HUES6 (cell line): Measurements from ENCODE around the gene RTN4IP1.
"Not testable (repeated sequence)": the region's sequence is repeated elsewhere in the genome, so short reads cannot be mapped to it uniquely, and the experiment has no call there.

Experiments
- H3K27ac ChIP-seq: 2 replicates; pipeline ENCODE4 v1.7.0; 2013; ENCODE audit warnings: low read depth, mild to moderate bottlenecking, low read length, inconsistent platforms
- H3K27me3 ChIP-seq: 2 replicates; pipeline ENCODE4 v1.6.1; 2013; ENCODE audit warnings: low read length; ENCODE audit not compliant: control insufficient read depth, insufficient read depth
- H3K36me3 ChIP-seq: 2 replicates; pipeline ENCODE4 v1.6.1; 2013; ENCODE audit warnings: low read length; ENCODE audit not compliant: control insufficient read depth, insufficient read depth
- H3K4me1 ChIP-seq: 2 replicates; pipeline ENCODE4 v1.6.1; 2013; ENCODE audit warnings: low read length; ENCODE audit not compliant: control insufficient read depth, insufficient read depth
- H3K4me3 ChIP-seq: 2 replicates; pipeline ENCODE4 v1.5.1; 2013; ENCODE audit warnings: low read depth, low read length
- H3K9ac ChIP-seq: one replicate; pipeline ENCODE4 v1.6.1; 2013; ENCODE audit warnings: mild to moderate bottlenecking, low read length
- H3K9me3 ChIP-seq: 2 replicates; pipeline ENCODE4 v1.6.1; 2013; ENCODE audit warnings: low read depth, low read length; ENCODE audit not compliant: control insufficient read depth, insufficient read depth

The RTN4IP1 gene

DNA sequence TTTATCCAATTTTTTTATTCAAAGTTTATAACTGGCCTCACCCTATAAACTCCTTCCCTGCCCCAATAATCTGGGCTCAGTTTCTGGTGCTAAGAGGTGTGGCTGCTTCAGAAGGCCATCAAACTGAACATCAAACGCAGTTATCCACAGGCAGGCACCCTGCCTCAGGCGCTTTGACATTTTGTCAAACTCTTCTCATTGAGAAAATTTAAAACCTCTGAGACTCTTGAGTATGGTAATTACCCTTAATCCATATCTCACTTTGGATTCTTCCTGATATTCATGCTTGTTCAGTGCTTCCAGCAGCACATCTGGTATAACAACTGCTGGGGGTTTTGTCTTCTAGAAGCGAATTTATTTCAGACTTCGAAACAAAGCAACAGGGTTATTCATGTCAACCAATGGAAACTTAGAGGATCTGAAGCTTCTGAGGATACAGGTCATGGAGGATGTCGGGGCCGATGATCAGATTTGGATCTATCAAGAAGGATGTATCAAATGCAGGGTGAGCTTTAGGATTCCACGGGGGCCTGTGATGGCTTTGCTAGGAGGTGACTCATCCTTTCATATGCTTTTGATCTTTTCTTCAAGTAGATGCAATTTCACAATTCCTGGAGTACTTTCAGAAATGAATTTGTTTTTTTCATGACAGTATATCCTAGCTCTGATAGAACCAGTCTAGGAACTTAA lies 68.2 kb downstream of the RTN4IP1 start:
- H3K4me1 ChIP-seq = peaks cover 8% of the 10 kb centered on the region
- H3K9me3 ChIP-seq = no peaks in the 10 kb centered on the region
- H3K27ac ChIP-seq = no peak overlapping the region
- no peak overlapping the region for H3K4me3 ChIP-seq
- no peaks in the 10 kb centered on the region for H3K27me3 ChIP-seq
- H3K36me3 ChIP-seq = no peaks in the 10 kb centered on the region
- H3K9ac ChIP-seq = no peak overlapping the region

- not testable (repeated sequence) for H3K4me1 ChIP-seq, H3K4me3 ChIP-seq, H3K36me3 ChIP-seq, H3K27ac ChIP-seq, H3K27me3 ChIP-seq, H3K9ac ChIP-seq, H3K9me3 ChIP-seq
These were observed 69.6 kb downstream of the RTN4IP1 start for GRCh38 chr6:106559659-106560058.

DNA sequence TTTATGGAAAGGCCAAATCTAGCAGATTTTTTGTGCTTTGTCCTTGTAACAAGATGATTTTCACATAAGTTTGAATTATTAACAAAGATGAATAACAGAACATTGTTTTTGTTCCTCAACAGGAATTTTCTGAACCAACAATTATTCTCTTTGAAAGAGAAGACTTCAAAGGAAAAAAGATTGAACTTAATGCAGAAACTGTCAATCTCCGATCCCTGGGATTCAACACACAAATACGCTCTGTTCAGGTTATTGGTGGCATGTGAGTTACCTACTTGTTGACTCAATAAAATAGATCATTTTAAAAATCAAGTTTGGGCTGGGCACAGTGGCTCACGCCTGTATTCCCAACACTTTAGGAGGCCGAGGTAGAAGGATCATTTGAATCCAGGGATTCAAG lies 70.9 kb downstream of the RTN4IP1 start:
- H3K36me3 ChIP-seq = no peaks in the 10 kb centered on the region

DNA sequence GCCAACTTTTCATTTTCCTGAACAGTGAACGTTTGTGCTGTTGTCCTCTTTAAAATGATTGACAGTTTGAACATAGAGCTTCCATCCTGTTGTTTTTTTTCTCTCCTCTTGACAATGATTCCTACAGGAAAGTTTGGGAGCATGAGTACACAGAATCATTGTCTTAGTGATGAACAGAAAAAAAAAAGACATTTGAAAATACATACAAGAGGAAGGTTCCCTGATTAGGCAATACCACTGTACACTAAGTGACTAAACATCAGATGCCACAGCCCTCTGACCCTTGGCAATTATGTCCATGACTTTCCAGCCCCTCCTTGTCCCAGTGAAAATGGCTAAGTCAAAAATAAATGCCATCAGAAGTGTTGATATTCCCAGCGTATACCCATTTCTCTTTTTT lies 71.5 kb downstream of the RTN4IP1 start:
- no peak overlapping the region for H3K9ac ChIP-seq

More for the DNA sequence above, 70.9 kb downstream of the RTN4IP1 start:
- H3K9ac ChIP-seq = no peak overlapping the region
- no peak overlapping the region for H3K27ac ChIP-seq
- no peaks in the 10 kb centered on the region; the same call in 1 of the 2 replicates for H3K4me1 ChIP-seq
- no peak overlapping the region for H3K4me3 ChIP-seq
- H3K9me3 ChIP-seq = no peaks in the 10 kb centered on the region
- no peaks in the 10 kb centered on the region for H3K27me3 ChIP-seq

GRCh38 chr6:106556368-106556960 lies 72.8 kb downstream of the RTN4IP1 start:
- no peak overlapping the region for H3K4me3 ChIP-seq
- H3K27me3 ChIP-seq = no peaks in the 10 kb centered on the region
- H3K9me3 ChIP-seq = no peaks in the 10 kb centered on the region
- H3K36me3 ChIP-seq = no peaks in the 10 kb centered on the region
- H3K27ac ChIP-seq = no peak overlapping the region
- no peak overlapping the region for H3K9ac ChIP-seq
- no peaks in the 10 kb centered on the region for H3K4me1 ChIP-seq

More for the DNA sequence above, 71.5 kb downstream of the RTN4IP1 start:
- H3K4me1 ChIP-seq = no peaks in the 10 kb centered on the region; the same call in 1 of the 2 replicates
- no peak overlapping the region for H3K27ac ChIP-seq
- no peaks in the 10 kb centered on the region for H3K36me3 ChIP-seq
- no peaks in the 10 kb centered on the region for H3K9me3 ChIP-seq
- no peak overlapping the region for H3K4me3 ChIP-seq
- H3K27me3 ChIP-seq = no peaks in the 10 kb centered on the region

DNA sequence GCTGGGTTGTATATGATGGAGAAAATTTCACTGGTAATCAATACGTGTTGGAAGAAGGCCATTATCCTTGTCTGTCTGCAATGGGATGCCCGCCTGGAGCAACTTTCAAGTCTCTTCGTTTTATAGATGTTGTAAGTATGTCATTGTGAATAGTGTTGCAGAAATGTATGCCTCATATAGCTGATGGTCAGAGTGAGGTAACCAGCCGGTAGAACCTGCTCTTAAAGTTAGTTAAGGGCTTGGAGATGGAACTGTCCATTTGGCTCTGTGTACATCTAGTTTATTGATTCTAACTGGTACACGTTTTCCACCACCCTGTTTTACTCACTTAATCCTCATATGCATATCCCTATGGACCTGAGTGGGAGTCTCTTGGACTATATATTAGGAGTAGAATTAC lies 73.5 kb downstream of the RTN4IP1 start:
- Histone ChIP-seq H3K27ac (no peak overlapping the region), H3K27me3 (no peaks in the 10 kb centered on the region), H3K9ac (no peak overlapping the region), H3K36me3 (no peaks in the 10 kb centered on the region), H3K4me3 (no peak overlapping the region), H3K9me3 (no peaks in the 10 kb centered on the region), H3K4me1 (no peaks in the 10 kb centered on the region)

DNA sequence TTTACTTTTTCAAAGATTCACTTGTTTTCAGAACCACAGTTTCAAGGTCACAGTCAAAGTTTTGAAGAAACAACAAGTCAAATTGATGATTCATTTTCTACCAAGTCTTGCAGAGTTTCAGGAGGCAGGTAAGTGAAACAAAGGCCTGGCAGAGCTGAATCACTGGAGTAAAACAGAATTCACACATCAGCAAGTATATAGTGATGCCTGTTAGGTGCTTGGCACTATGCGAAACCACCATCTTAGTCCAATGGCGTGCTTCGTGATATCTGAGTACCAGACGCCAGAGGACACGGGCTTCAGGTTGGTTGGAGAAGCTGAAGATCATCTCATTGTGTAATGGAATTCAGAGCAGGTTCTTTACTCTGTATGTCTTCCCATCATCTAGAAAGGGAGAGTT lies 75.9 kb downstream of the RTN4IP1 start:
- Histone ChIP-seq H3K36me3 (no peaks in the 10 kb centered on the region), H3K9me3 (no peaks in the 10 kb centered on the region), H3K4me1 (no peaks in the 10 kb centered on the region), H3K27ac (no peak overlapping the region), H3K27me3 (no peaks in the 10 kb centered on the region), H3K4me3 (no peak overlapping the region), H3K9ac (no peak overlapping the region)

DNA sequence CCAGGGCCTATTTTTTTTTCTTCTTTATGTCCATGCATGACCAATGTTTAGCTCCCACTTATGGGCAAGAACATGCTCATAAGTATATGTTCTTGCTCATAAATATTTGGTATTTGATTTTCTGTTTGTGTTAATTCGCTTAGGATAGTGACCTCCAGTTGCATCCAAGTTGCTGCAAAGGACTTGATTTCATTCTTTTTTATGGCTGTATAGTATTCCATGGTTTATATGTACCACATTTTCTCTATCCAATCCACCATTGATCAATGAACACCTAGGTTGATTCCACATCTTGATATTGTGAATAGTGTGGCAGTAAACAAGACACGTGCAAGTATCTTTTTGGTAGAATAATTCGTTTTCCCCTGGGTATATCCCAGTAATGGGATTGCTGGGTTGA lies 78.1 kb downstream of the RTN4IP1 start:
- Histone ChIP-seq H3K4me3 (no peak overlapping the region), H3K4me1 (peaks cover 7% of the 10 kb centered on the region), H3K27me3 (no peaks in the 10 kb centered on the region), H3K27ac (no peak overlapping the region), H3K9me3 (no peaks in the 10 kb centered on the region), H3K36me3 (no peaks in the 10 kb centered on the region), H3K9ac (no peak overlapping the region)

GRCh38 chr6:106549521-106549920 lies 79.8 kb downstream of the RTN4IP1 start:
- Histone ChIP-seq H3K9me3 (no peaks in the 10 kb centered on the region), H3K27me3 (no peaks in the 10 kb centered on the region), H3K9ac (no peak overlapping the region), H3K36me3 (no peaks in the 10 kb centered on the region), H3K4me1 (peaks cover 7% of the 10 kb centered on the region), H3K27ac (no peak overlapping the region), H3K4me3 (no peak overlapping the region)

- not testable (repeated sequence) for H3K27me3 ChIP-seq, H3K9me3 ChIP-seq, H3K4me1 ChIP-seq, H3K4me3 ChIP-seq, H3K36me3 ChIP-seq, H3K9ac ChIP-seq, H3K27ac ChIP-seq
These were observed 80.3 kb downstream of the RTN4IP1 start for GRCh38 chr6:106548926-106549455.

- H3K9me3 ChIP-seq = no peaks in the 10 kb centered on the region
- no peak overlapping the region for H3K9ac ChIP-seq
- no peak overlapping the region for H3K4me3 ChIP-seq
- peaks cover 7% of the 10 kb centered on the region for H3K4me1 ChIP-seq
- H3K27ac ChIP-seq = no peak overlapping the region
- no peaks in the 10 kb centered on the region for H3K27me3 ChIP-seq
- H3K36me3 ChIP-seq = no peaks in the 10 kb centered on the region
These were observed 81.5 kb downstream of the RTN4IP1 start for GRCh38 chr6:106547601-106548453.
